Pancreas (tissue), 10 donors: Measurements from ENCODE around the gene CEP250. TPM values are rescaled to one million over a fixed set of nuclear protein-coding genes. Genes with fewer than 3 reads are reported as not detected.
"Not testable (repeated sequence)": the region's sequence is repeated elsewhere in the genome, so short reads cannot be mapped to it uniquely, and the experiment has no call there.

ENCODE experiments used
- ATAC-seq, 4 donors: fragments of 200-7000 bp; cut with Tn5 transposase; one replicate each; pipeline versions ENCODE4 v1.8.0 to v1.9.1; 2020; ENCODE audit warnings: mild to moderate bottlenecking in 4 of 4, moderate library complexity in 4 of 4
- DNase-seq, 6 donors: peaks; one replicate each; pipeline ENCODE4 v3.0.0-alpha.2; 2020
- FAIRE-seq: peaks from 2 replicates; lab custom pipeline; 2012; peaks lifted over from hg19 to GRCh38; lab: Jason Lieb, UNC
- H3K27ac ChIP-seq, 4 donors: fragments of 200-600 bp; sonication (generic); 1 replicate in 3 of 4; 2 replicates in 1 of 4; pipeline versions ENCODE4 v1.5.0 to v1.8.0; 2020
- H3K27me3 ChIP-seq, 4 donors: fragments of 200-600 bp; one replicate each; pipeline ENCODE4 v1.8.0; 2021
- H3K36me3 ChIP-seq, 3 donors: fragments of 200-600 bp; sonication (generic) in 1 of 3; one replicate each; pipeline versions ENCODE4 v1.5.0 to v1.8.0; 2020 to 2021
- H3K4me1 ChIP-seq, 3 donors: fragments of 200-600 bp; one replicate each; pipeline ENCODE4 v1.8.0; 2021
- H3K4me3 ChIP-seq, 4 donors: fragments of 200-600 bp; sonication (generic) in 2 of 4; one replicate each; pipeline versions ENCODE4 v1.5.0 to v1.8.0; 2020 to 2021
- H3K9me3 ChIP-seq, 4 donors: fragments of 200-600 bp; one replicate each; pipeline ENCODE4 v1.8.0; 2021
- CTCF ChIP-seq, 4 donors: fragments of 200-600 bp; sonication (generic) in 3 of 4; IDR thresholded peaks; one replicate each; pipeline versions ENCODE4 v1.5.0 to v1.8.0; 2021; ENCODE audit warnings: antibody characterized with exemption in 4 of 4
- WGBS, 2 donors: extraction: QIAGEN DNeasy Blood & Tissue Kit; methylation state at CpG; one replicate each; pipeline ENCODE4 v1.1.7; 2013; 5-methylcytosine and 5-hydroxymethylcytosine counted together
- intact Hi-C, 3 donors: fragments of 100-400 bp; cut with DNase I; formaldehyde crosslinking; loops; one replicate each; pipeline versions ENCODE4 v1.11.1 to v1.14.2; 2022
- polyA plus RNA-seq, 2 donors: library from polyadenylated mRNA; stranded (reverse); fragments of 200-250 nt; gene quantifications; one replicate each; pipeline ENCODE4 v1.2.3, GENCODE V29; 2013
- total RNA-seq, 6 donors: library from RNA; stranded (reverse); fragmentation: NEBNext Ultra II Directional in 4 of 6; extraction: Animal tissue kit (Norgen Biotek cat#: 25700) in 4 of 6; gene quantifications; one replicate each; pipeline versions ENCODE4 v1.2.1 to v1.2.4, GENCODE V29; 2021 to 2023
- donor health status: healthy with polysubstance abuse.
- donor health status: DM: no; HTN: no; CAD: no; lungs with moderate emphysema.
- donor health status: DM: no; HTN: no; CAD: no.
- donor health status: control.
- donor health status: control.
- donor health status: Bipolar disorder and iron deficiency.
- donor health status: DM: yes; HTN: yes; CAD: no.
- donor health status: DM: no; HTN: no; CAD: no.
- donor health status: DM: no; HTN: no; CAD: no.
- donor health status: DM: yes; HTN: yes; CAD: no.

CEP250 gene
- total and polyA plus RNA-seq, 8 donors, result 4.5 to 16.2 (median 10.0) TPM

GRCh38 chr20:35453647-35454046 lies 1.8 kb upstream of the CEP250 start:
- FAIRE-seq (no peak), DNase-seq (no peak), ATAC-seq (no peak)
- intact Hi-C loops, result no loop called here
- Histone ChIP-seq H3K4me1 (peaks cover 0 to 10% (median 6%) of the 10 kb centered on the region in 3 donors), H3K27ac (peak overlapping the region in 1 of 4 donors; percentile 93), H3K27me3 (no peaks in the 10 kb centered on the region), H3K36me3 (no peaks in the 10 kb centered on the region), H3K9me3 (no peaks in the 10 kb centered on the region), H3K4me3 (peak overlapping the region in 1 of 4 donors; percentile 77)
- TF ChIP-seq CTCF (IDR thresholded peaks at IDR 0.05), result no peak
- WGBS, 2 donors, result 90 to 92% methylated on average over 7 of the region's 7 CpGs

- DNase-seq, H3K27me3 ChIP-seq, H3K4me1 ChIP-seq, H3K27ac ChIP-seq, H3K9me3 ChIP-seq, ATAC-seq, intact Hi-C loops, H3K36me3 ChIP-seq, H3K4me3 ChIP-seq, FAIRE-seq: not testable (repeated sequence)
- 95 to 96% methylated on average over 7 of the region's 7 CpGs for WGBS, 2 donors
These were observed 1.3 kb downstream of the CEP250 start for GRCh38 chr20:35456700-35457099.

GRCh38 chr20:35457539-35457938 lies 2.1 kb downstream of the CEP250 start:
- FAIRE-seq, H3K4me3 ChIP-seq, H3K36me3 ChIP-seq, H3K27me3 ChIP-seq, H3K4me1 ChIP-seq, ATAC-seq, DNase-seq, intact Hi-C loops, H3K9me3 ChIP-seq, H3K27ac ChIP-seq: not testable (repeated sequence)
- WGBS, 2 donors, result 74 to 83% methylated on average over 2 of the region's 2 CpGs

GRCh38 chr20:35458388-35458787 lies 3.0 kb downstream of the CEP250 start:
- TF ChIP-seq CTCF (IDR thresholded peaks at IDR 0.05), result no peak
- H3K27me3 ChIP-seq, result no peaks in the 10 kb centered on the region
- H3K4me1 ChIP-seq, result peaks cover 0 to 10% (median 6%) of the 10 kb centered on the region in 3 donors
- H3K27ac ChIP-seq, result no peak overlapping the region
- no peak for DNase-seq
- no peak overlapping the region for H3K4me3 ChIP-seq
- no peak for ATAC-seq
- intact Hi-C loops, result no loop called here
- H3K36me3 ChIP-seq, result peaks cover 0 to 8% (median 0%) of the 10 kb centered on the region in 3 donors
- FAIRE-seq, result no peak
- no peaks in the 10 kb centered on the region for H3K9me3 ChIP-seq

- Histone ChIP-seq H3K4me3 (no peak overlapping the region), H3K4me1 (no peaks in the 10 kb centered on the region), H3K9me3 (no peaks in the 10 kb centered on the region), H3K36me3 (peaks cover 0 to 8% (median 0%) of the 10 kb centered on the region in 3 donors), H3K27ac (no peak overlapping the region), H3K27me3 (no peaks in the 10 kb centered on the region)
- no peak for TF ChIP-seq CTCF (IDR thresholded peaks at IDR 0.05)
- intact Hi-C loops, result no loop called here
- ATAC-seq (no peak), FAIRE-seq (no peak), DNase-seq (no peak)
- WGBS, 2 donors, result 88 to 91% methylated on average over 3 of the region's 3 CpGs
These were observed 6.2 kb downstream of the CEP250 start for GRCh38 chr20:35461620-35462019.

- Histone ChIP-seq H3K4me3 (no peak overlapping the region), H3K36me3 (peaks cover 0 to 8% (median 0%) of the 10 kb centered on the region in 3 donors), H3K27me3 (no peaks in the 10 kb centered on the region), H3K9me3 (no peaks in the 10 kb centered on the region), H3K27ac (no peak overlapping the region), H3K4me1 (no peaks in the 10 kb centered on the region)
- WGBS, 2 donors, result 95 to 97% methylated on average over 2 of the region's 2 CpGs
- DNase-seq, result no peak
- intact Hi-C loops, result no loop called here
- ATAC-seq, result no peak
- TF ChIP-seq CTCF (IDR thresholded peaks at IDR 0.05), result no peak
- no peak for FAIRE-seq
These were observed 7.0 kb downstream of the CEP250 start for GRCh38 chr20:35462351-35462750.
